ENCODE measurements around the gene TTLL5. TPM values are rescaled to one million over a fixed set of nuclear protein-coding genes. Genes with fewer than 3 reads are reported as not detected.

Gene TTLL5
- total RNA-seq, 1 experiment from 2014 or later: 35.7 TPM

GRCh38 chr14:75699331-75699730, 38.3 kb downstream of the TTLL5 start:
- Histone ChIP-seq H4K20me1 (ENCODE audit: control insufficient read depth, insufficient read depth, insufficient read length) (no peaks in the 10 kb centered on the region), H3K18ac (ENCODE audit: insufficient read length, low read depth, low read length) (no peak overlapping the region), H2AFZ (ENCODE audit: low read length) (no peak overlapping the region), H3K56ac (ENCODE audit: insufficient read length, low read depth, low read length) (no peak overlapping the region), H3K4ac (ENCODE audit: low read depth, low read length) (no peak overlapping the region), H3K4me2 (ENCODE audit: insufficient read depth, insufficient read length, low read length) (no peak overlapping the region), H3K14ac (ENCODE audit: insufficient read depth, low read length) (no peak overlapping the region), H2BK15ac (ENCODE audit: low read depth, low read length) (no peak overlapping the region), H3K79me2 (ENCODE audit: insufficient read depth, low read length) (no peaks in the 10 kb centered on the region), H3K23ac (ENCODE audit: insufficient read length, low read depth, low read length) (no peak overlapping the region), H3K79me1 (ENCODE audit: insufficient read depth, low read depth, low read length, poor library complexity, severe bottlenecking) (no peaks in the 10 kb centered on the region), H3T11ph (ENCODE audit: low read length) (no peak overlapping the region), H4K5ac (ENCODE audit: insufficient read length, low read depth, low read length) (no peak overlapping the region), H3K9me3 (ENCODE audit: control insufficient read depth, low read depth, low read length) (no peaks in the 10 kb centered on the region), H3K23me2 (ENCODE audit: insufficient read length, low read depth, low read length, poor library complexity, severe bottlenecking) (no peaks in the 10 kb centered on the region), H2BK5ac (ENCODE audit: insufficient read length, low read length) (no peak overlapping the region), H3K27ac (ENCODE audit: insufficient read length, low read depth, low read length) (no peak overlapping the region), H4K8ac (replicated peaks; ENCODE audit: insufficient read length, low read depth, low read length) (no peak overlapping the region), H2AK5ac (ENCODE audit: insufficient read length, low read length) (no peak overlapping the region), H3K27me3 (ENCODE audit: insufficient read depth, low read length) (no peaks in the 10 kb centered on the region), H4K91ac (ENCODE audit: insufficient read length, low read depth, low read length) (no peak overlapping the region), H2BK20ac (ENCODE audit: low read depth, low read length, poor library complexity, severe bottlenecking) (no peak overlapping the region), H3K4me1 (ENCODE audit: insufficient read depth, low read length) (no peaks in the 10 kb centered on the region), H2BK120ac (ENCODE audit: low read depth, low read length, poor library complexity, severe bottlenecking) (no peak overlapping the region), H2BK12ac (ENCODE audit: insufficient read length, low read depth, low read length) (no peak overlapping the region), H3K9ac (ENCODE audit: extremely low read depth, insufficient read length, low read length) (no peak overlapping the region)
- H3K9me3 Mint-ChIP-seq: peaks cover 9 to 11% of the 10 kb centered on the region in 2 experiments; a peak in 3 of 5 replicates
- peaks cover 0 to 7% of the 10 kb centered on the region in 2 experiments; a peak in 1 of 4 replicates for H3K4me1 Mint-ChIP-seq
- peaks cover 24 to 49% (median 40%) of the 10 kb centered on the region in 3 experiments for H3K36me3 Mint-ChIP-seq (ENCODE audit: insufficient read depth in 1 of 3, low read depth in 3 of 3)
- H3K27ac Mint-ChIP-seq: no peak overlapping the region
- DNase-seq: no peak
- no CpG with 5 or more reads among the region's 3 CpGs for WGBS (ENCODE audit: extremely low coverage, insufficient read length, low lambda C conversion rate)
- no peak for TF ChIP-seq CTCF (conservative IDR thresholded peaks at IDR 0.05)
- H3K4me3 Mint-ChIP-seq: no peak overlapping the region
- no peaks in the 10 kb centered on the region for H3K27me3 Mint-ChIP-seq (ENCODE audit: low read depth)
